HepG2 (cell line): ENCODE measurements around the gene MAP2K2. TPM values are rescaled to one million over a fixed set of nuclear protein-coding genes. Genes with fewer than 3 reads are reported as not detected.

Experiments used
- ATAC-seq: fragments of 200-7000 bp; cut with Tn5 transposase; 3 replicates; pipeline ENCODE4 v1.9.1; 2020; ENCODE audit warnings: mild to moderate bottlenecking, moderate library complexity
- BruUV-seq: library from RNA; stranded (reverse); fragments of 400-500 nt; replicated peaks from 2 replicates; lab custom pipeline; 2021; lab: Mats Ljungman, UMichigan
- CTCF ChIA-PET: fragments of 300-600 bp; formaldehyde crosslinking; extraction: SDS; loops from one replicate; lab custom pipeline; 2021; ENCODE audit warnings: low total read pairs, inconsistent platforms, low intra/inter-chr PET ratio; lab: Yijun Ruan, JAX
- POLR2A ChIA-PET: fragments of 350-600 bp; sonication (Branson Sonifier 250); formaldehyde crosslinking; loops from one replicate; lab custom pipeline; 2020; ENCODE audit warnings: antibody characterized with exemption, inconsistent platforms; lab: Yijun Ruan, JAX
- DNase-seq: peaks from one replicate; pipeline ENCODE4 v3.0.0-alpha.2; 2015; ENCODE audit warnings: low spot score
- FAIRE-seq: peaks from 3 replicates; lab custom pipeline; 2011; peaks lifted over from hg19 to GRCh38; lab: Jason Lieb, UNC
- H2AFZ ChIP-seq: one replicate; pipeline ENCODE4 v1.6.1; 2011; ENCODE audit warnings: low read length, inconsistent platforms
- H3K27ac ChIP-seq: fragments of 300-600 bp; 3 replicates; pipeline ENCODE4 v1.8.0; 2011; ENCODE audit warnings: mixed run types, mild to moderate bottlenecking, mixed read lengths, low read length, inconsistent platforms; ENCODE audit not compliant: insufficient read depth; ENCODE audit errors: extremely low read length
- H3K27me3 ChIP-seq, 2 experiments: fragments of 200-600 bp in 1 of 2; 2 replicates in 1 of 2; 3 replicates in 1 of 2; pipeline versions ENCODE4 v1.6.0 to v1.8.0; 2011; ENCODE audit warnings: low read length in 2 of 2, mild to moderate bottlenecking in 2 of 2, moderate library complexity in 2 of 2, inconsistent platforms in 1 of 2; ENCODE audit not compliant: insufficient read depth in 2 of 2, control insufficient read depth in 1 of 2
- H3K36me3 ChIP-seq, 2 experiments: fragments of 200-600 bp in 1 of 2; replicated peaks in 1 of 2; 2 replicates in 1 of 2; 3 replicates in 1 of 2; pipeline versions ENCODE4 v1.5.1 to v1.8.0; 2011; ENCODE audit warnings: low read length in 2 of 2, inconsistent platforms in 1 of 2; ENCODE audit not compliant: insufficient read depth in 2 of 2, control insufficient read depth in 1 of 2
- H3K4me1 ChIP-seq: 2 replicates; pipeline ENCODE4 v1.5.1; 2012; ENCODE audit warnings: low read length, inconsistent platforms; ENCODE audit not compliant: insufficient read depth
- H3K4me2 ChIP-seq: 2 replicates; pipeline ENCODE4 v1.6.0; 2011; ENCODE audit warnings: low read depth, low read length, inconsistent platforms
- H3K4me3 ChIP-seq, 3 experiments: fragments of 200-600 bp in 1 of 3; sonication (generic), shearing (Covaris generic) in 1 of 3; replicated peaks in 1 of 3; 2 replicates each; pipeline ENCODE4 v1.5.1; 2011 to 2016; ENCODE audit warnings: low read length in 3 of 3, inconsistent platforms in 2 of 3, low read depth in 2 of 3, mild to moderate bottlenecking in 2 of 3, control low read depth in 1 of 3, mixed read lengths in 1 of 3; ENCODE audit not compliant: insufficient read depth in 1 of 3
- H3K79me2 ChIP-seq: one replicate; pipeline ENCODE4 v1.6.1; 2011; ENCODE audit warnings: low read length, inconsistent platforms; ENCODE audit not compliant: insufficient read depth
- H3K9ac ChIP-seq: 2 replicates; pipeline ENCODE4 v1.6.0; 2011; ENCODE audit warnings: mild to moderate bottlenecking, low read depth, low read length, inconsistent platforms; ENCODE audit not compliant: insufficient read depth
- H3K9me3 ChIP-seq: 2 replicates; pipeline ENCODE4 v1.5.1; 2012; ENCODE audit warnings: mild to moderate bottlenecking, low read length
- H4K20me1 ChIP-seq: 2 replicates; pipeline ENCODE4 v1.6.0; 2011; ENCODE audit warnings: inconsistent platforms, mild to moderate bottlenecking, low read length, moderate library complexity; ENCODE audit not compliant: insufficient read depth
- AGO1 ChIP-seq: fragments of 200-400 bp; formaldehyde crosslinking; IDR thresholded peaks from 2 replicates; pipeline ENCODE4 v1.6.1; 2017; ENCODE audit warnings: mild to moderate bottlenecking, low read depth, low read length, moderate library complexity; ENCODE audit not compliant: poor library complexity, severe bottlenecking
- AGO2 ChIP-seq: fragments of 200-400 bp; formaldehyde crosslinking; optimal IDR thresholded peaks from 2 replicates; pipeline ENCODE3; 2017; ENCODE audit warnings: mild to moderate bottlenecking, low read depth, low read length, moderate library complexity
- ATF3 ChIP-seq: sonication (generic); formaldehyde crosslinking; IDR thresholded peaks from 2 replicates; pipeline ENCODE4 v1.4.0; 2020; ENCODE audit warnings: missing genetic modification reagents
- HNRNPL ChIP-seq: fragments of 200-400 bp; formaldehyde crosslinking; IDR thresholded peaks from 2 replicates; pipeline ENCODE4 v1.6.1; 2017; ENCODE audit warnings: mild to moderate bottlenecking, low read depth, low read length
- POLR2G ChIP-seq: fragments of 200-400 bp; formaldehyde crosslinking; IDR thresholded peaks from 2 replicates; pipeline ENCODE4 v1.6.1; 2018; ENCODE audit warnings: mild to moderate bottlenecking, low read depth, low read length, moderate library complexity
- RBFOX2 ChIP-seq: fragments of 200-400 bp; formaldehyde crosslinking; IDR thresholded peaks from 2 replicates; pipeline ENCODE4 v1.6.1; 2017; ENCODE audit warnings: low read depth, mild to moderate bottlenecking, low read length
- RFXANK ChIP-seq: IDR thresholded peaks from 2 replicates; pipeline ENCODE4 v1.6.1; 2016
- UBTF ChIP-seq: sonication (generic); formaldehyde crosslinking; IDR thresholded peaks from 2 replicates; pipeline ENCODE4 v1.4.0; 2020; ENCODE audit warnings: mild to moderate bottlenecking, missing genetic modification reagents
- ZBTB4 ChIP-seq: sonication (generic); formaldehyde crosslinking; IDR thresholded peaks from 2 replicates; pipeline ENCODE4 v1.4.0; 2020; ENCODE audit warnings: missing genetic modification reagents, mild to moderate bottlenecking, borderline replicate concordance
- ZFP90 ChIP-seq: sonication (generic); formaldehyde crosslinking; IDR thresholded peaks from 2 replicates; pipeline ENCODE4 v1.8.0; 2022; ENCODE audit warnings: missing genetic modification reagents, mild to moderate bottlenecking, inconsistent platforms, borderline replicate concordance
- ZNF224 ChIP-seq: sonication (generic); formaldehyde crosslinking; IDR thresholded peaks from 2 replicates; pipeline ENCODE4 v1.5.0; 2020; ENCODE audit warnings: mild to moderate bottlenecking, missing genetic modification reagents
- WGBS: methylation state at CpG from one replicate; pipeline ENCODE4 v1.1.6; 2017; ENCODE audit warnings: low lambda C conversion rate; 5-methylcytosine and 5-hydroxymethylcytosine counted together
- in situ Hi-C: cut with HindIII; loops from 2 replicates; pipeline ENCODE4 v1.10.0; 2017; ENCODE audit warnings: low pct_unique_long_range_greater_than_20kb; ENCODE audit not compliant: extremely low pct_ligation_motif_present
- intact Hi-C: fragments of 100-400 bp; cut with micrococcal nuclease; formaldehyde crosslinking; loops from one replicate; pipeline ENCODE4 v1.10.0; 2022; ENCODE audit not compliant: unreplicated experiment
- polyA plus RNA-seq, 8 experiments: library from polyadenylated mRNA; depleted of rRNA in 3 of 8; stranded (reverse) in 7 of 8; unstranded in 1 of 8; fragments of >200 nt; fragmentation: Illumina TruSeq in 4 of 8; extraction: Trizol in 4 of 8; gene quantifications; 2 replicates each; pipeline versions ENCODE4 v1.2.1 to v1.2.3, GENCODE V29; 2011 to 2016; ENCODE audit warnings: low read depth in 4 of 8, missing spikeins in 1 of 8, mixed read lengths in 1 of 8; ENCODE audit not compliant: insufficient read depth in 1 of 8
- total RNA-seq, 5 experiments: library from RNA; depleted of rRNA; stranded (reverse); fragments of >200 nt; fragmentation: Illumina TruSeq; extraction: Trizol; gene quantifications; 2 replicates each; pipeline ENCODE4 v1.2.3, GENCODE V29; 2016; ENCODE audit warnings: low read depth in 1 of 5

MAP2K2 gene
- total and polyA plus RNA-seq, 2 of the 13 experiments (the other 11 are each of a cell fraction or from before 2014, with no cell fraction given), result 70.3 to 80.9 TPM

- CTCF ChIA-PET, result no interaction called here
- no peak overlapping the region for H3K27ac ChIP-seq
- no peaks in the 10 kb centered on the region; the same call in 1 of the 2 replicates for H3K4me1 ChIP-seq
- H3K27me3 ChIP-seq, result no peaks in the 10 kb centered on the region; a peak in 1 of 5 replicates
- peaks cover 6 to 10% of the 10 kb centered on the region in 2 experiments; a peak in 4 of 5 replicates for H3K36me3 ChIP-seq
- no peaks in the 10 kb centered on the region for H3K9me3 ChIP-seq
- peaks cover 8% of the 10 kb centered on the region; the same call in 1 of the 2 replicates for H4K20me1 ChIP-seq
- no peak for FAIRE-seq
- H2AFZ ChIP-seq, result no peak overlapping the region
- peak; percentile 9 for ATAC-seq
- in situ Hi-C loops, result no loop called here
- BruUV-seq, result no TSS peak
- no peak for DNase-seq
- H3K9ac ChIP-seq, result no peak overlapping the region
- H3K4me2 ChIP-seq, result no peak overlapping the region
- POLR2A ChIA-PET, result interaction anchor here (2.8 kb wide), 1 partner anchor 10 kb away, joined by 11 read pairs; no protein-coding TSS in a partner anchor
- TF ChIP-seq AGO2 (peak; percentile 97), AGO1 (peak; percentile 81), ZNF224 (no peak), POLR2G (0 out of 2 replicates have a peak, but pooled peaks have one; percentile 39), ZBTB4 (CRISPR knock-in tag) (no peak), ZFP90 (CRISPR knock-in tag) (0 out of 2 replicates have a peak, but pooled peaks have one; percentile 62), UBTF (0 out of 2 replicates have a peak, but pooled peaks have one; percentile 5), RBFOX2 (peak; percentile 42; the same call in 1 of the 2 replicates), HNRNPL (peak; percentile 90), ATF3 (CRISPR knock-in tag) (no peak), RFXANK (no peak)
- H3K79me2 ChIP-seq, result no peaks in the 10 kb centered on the region
- no peak overlapping the region for H3K4me3 ChIP-seq
- intact Hi-C loops, result no loop called here
- 80% methylated on average over 11 of the region's 14 CpGs for WGBS
Observed at GRCh38 chr19:4042731-4043082, 81.2 kb downstream of the MAP2K2 start.
